GM19043 (cell line): ENCODE data around the gene MON1A.
"Not testable (repeated sequence)": the region's sequence is repeated elsewhere in the genome, so short reads cannot be mapped to it uniquely, and the experiment has no call there.

ENCODE experiments used
- ATAC-seq: cut with Tn5 transposase; IDR thresholded peaks from one replicate; pipeline ENCODE4 v1.9.1; 2021; ENCODE audit warnings: low read depth; ENCODE audit not compliant: unreplicated experiment

MON1A gene, protein sequence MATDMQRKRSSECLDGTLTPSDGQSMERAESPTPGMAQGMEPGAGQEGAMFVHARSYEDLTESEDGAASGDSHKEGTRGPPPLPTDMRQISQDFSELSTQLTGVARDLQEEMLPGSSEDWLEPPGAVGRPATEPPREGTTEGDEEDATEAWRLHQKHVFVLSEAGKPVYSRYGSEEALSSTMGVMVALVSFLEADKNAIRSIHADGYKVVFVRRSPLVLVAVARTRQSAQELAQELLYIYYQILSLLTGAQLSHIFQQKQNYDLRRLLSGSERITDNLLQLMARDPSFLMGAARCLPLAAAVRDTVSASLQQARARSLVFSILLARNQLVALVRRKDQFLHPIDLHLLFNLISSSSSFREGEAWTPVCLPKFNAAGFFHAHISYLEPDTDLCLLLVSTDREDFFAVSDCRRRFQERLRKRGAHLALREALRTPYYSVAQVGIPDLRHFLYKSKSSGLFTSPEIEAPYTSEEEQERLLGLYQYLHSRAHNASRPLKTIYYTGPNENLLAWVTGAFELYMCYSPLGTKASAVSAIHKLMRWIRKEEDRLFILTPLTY

DNA sequence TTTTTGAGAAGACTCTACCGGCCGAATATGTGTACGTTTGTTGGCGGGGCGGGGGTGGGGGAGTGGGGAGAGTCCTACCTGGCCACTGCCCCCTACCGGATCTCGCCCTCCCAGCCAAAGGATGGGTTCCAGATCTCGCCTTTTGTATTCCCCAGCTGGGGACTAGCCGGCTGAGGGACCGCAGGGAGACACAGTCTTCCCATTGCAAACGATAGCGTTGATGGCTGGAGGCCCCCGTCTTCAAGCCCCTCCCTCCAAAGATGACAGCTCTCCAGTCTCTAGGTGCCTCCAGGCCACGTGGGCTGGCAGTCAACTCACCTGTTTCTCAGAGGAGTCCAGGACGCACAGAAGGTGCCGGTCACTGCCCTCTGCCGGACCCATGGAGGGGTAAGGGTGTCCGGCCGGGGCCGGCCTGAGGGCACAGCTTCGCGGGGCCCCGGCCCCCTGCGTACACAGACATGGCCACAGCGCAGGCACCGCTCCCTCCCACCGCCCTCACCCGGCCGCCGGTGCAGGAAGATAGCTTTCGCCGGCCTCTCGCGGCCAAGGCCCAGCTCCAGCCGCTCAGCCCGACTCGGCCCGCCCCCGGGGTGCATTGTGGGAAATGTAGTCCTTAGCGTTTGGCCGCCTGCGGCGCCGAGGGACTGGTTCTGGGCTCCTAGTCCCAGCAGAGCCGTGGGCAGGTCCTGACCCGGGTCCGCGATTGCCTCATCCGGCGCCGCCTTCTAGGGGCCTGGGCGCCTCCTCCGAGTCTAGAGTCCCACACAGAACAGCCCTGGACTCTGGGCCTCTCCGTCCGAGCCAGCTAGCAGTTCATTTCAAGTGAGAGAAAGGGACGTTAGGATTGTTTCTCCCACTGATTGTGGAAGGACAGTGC lies at the start of gene MON1A:
Gene MON1A, minus strand, starts transcription at position 521 of the 877 bp plus-strand sequence. CDS start 16,465 bp downstream, outside the sequence.
- ATAC-seq, result peak; percentile 85

DNA sequence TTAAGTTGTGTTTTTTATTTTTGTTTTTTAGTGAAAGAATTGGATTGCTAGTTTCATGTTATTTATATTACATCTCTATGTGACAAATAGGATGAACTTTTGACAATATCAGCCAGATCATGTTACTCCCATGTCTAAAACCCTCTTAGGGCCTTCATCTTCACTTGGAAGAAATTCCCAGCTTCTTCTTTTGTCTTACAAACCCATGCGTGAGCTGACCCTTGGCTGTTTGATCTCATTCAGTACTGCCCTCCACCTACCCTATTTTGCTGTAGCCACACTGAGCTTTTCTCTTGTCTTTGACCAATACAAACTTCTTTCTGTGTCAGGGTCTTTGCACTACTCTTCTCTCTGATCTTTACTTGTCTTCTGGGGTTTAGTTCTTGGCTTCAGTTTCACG lies 47.3 kb upstream of the MON1A start:
- no peak for ATAC-seq

DNA sequence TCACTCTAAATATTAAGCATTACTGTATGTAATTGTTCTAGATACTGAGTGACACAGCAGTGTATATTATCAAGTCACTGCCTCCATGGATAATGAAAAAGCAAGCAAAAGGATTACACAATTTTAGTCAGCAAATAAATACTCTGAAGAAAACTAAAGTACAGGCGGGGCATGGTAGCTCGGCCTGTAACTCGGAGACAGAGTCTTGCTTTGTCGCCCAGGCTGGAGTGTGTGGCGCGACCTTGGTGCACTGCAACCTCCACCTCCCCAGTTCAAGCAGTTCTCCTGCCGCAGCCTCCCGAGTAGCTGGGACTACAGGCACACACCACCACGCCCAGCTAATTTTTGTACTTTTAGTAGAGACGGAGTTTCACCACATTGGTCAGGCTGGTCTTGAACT lies 43.0 kb upstream of the MON1A start:
- no peak for ATAC-seq

DNA sequence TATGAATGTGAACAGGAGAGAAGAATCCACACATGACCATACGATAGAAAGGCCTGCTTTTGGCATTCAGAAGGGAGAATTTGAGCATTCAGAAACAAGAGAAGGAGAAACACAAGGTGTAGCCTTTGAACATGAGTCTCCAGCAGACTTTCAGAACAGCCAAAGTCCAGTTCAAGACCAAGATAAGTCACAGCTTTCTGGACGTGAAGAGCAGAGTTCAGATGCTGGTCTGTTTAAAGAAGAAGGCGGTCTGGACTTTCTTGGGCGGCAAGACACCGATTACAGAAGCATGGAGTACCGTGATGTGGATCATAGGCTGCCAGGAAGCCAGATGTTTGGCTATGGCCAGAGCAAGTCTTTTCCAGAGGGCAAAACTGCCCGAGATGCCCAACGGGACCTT lies 38.7 kb upstream of the MON1A start:
- ATAC-seq, result no peak

DNA sequence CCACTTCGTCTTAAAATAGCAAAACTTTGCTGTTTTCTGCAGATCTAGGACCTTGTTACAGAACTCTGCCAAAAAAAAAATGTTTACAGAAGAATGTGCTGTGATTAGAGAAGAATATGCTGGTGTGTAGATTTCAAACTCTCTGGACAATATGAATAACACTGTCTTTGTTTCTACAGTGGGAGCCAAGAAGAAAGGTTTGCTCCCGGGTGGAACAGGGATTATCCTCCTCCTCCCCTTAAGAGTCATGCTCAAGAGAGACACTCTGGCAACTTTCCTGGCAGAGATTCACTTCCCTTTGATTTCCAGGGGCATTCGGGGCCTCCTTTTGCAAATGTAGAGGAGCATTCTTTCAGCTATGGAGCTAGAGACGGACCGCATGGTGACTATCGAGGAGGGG lies 37.7 kb upstream of the MON1A start:
- no peak for ATAC-seq

DNA sequence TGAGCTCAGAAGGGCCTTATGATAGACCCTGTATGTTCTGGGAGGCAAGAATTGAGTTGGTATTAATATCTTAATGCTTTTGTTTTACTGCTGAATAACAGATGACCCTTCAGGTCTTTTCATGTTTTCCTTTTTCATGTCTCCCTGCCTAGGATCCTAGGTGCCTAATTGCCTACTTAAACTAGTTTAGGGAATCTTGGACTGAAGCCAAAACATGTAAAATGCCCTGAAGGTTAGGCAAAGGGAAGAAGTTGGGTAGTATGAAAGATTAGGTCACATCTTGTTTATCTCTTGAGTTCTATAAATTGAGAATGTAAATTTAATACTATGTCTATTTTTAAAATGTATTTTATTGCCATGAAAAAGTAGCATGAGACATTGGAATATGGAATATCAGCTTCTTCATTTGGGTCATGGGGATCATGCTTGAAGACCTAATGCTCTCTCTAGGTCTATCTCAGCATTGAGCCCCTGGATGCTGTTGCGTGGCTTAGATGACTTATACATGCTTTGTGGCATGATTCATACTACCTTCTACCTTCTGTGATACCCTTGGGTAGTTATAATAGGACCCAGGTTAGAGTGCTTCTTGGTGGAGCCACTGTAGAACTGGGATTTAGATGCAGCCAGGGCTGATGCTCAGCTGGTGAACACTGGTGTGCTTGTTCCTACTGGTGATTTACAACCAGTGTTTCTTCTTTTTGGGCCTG lies 36.8 kb upstream of the MON1A start:
- no peak for ATAC-seq

DNA sequence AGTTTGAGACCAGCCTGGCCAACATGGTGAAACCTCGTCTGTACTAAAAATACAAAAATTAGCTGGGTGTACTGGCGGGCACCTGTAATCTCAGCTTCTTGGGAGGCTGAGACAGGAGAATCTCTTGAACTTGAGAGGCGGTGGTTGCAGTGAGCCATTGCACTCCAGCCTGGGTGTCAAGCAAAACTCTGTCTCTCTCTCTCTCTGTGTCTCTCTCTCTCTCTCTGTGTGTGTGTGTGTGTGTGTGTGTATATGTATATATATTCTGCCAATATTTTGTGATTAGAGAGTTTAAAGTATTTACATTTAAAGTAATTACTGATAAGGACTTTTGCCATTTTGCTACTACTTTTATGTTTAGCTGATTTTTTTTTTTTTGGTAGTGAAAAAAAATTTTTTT lies 26.0 kb upstream of the MON1A start:
- ATAC-seq, result no peak

DNA sequence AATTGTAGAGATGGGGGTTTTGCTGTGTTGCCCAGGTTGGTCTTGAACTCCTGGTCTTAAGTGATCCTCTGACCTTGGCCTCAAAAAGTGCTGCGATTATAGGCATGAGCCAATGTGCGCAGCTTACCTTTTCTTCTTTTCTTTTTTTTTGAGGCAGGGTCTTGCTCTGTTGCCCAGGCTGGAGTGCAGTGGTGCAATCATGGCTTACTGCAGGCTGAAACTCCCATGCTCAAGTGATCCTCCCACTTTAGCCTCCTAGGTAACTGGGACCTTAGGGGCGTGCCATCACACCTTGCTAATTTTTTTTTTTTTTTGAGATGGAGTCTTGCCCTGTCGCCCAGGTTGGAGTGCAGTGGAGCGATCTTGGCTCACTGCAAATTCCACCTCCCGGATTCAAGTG lies 23.3 kb upstream of the MON1A start:
- ATAC-seq, result no peak

DNA sequence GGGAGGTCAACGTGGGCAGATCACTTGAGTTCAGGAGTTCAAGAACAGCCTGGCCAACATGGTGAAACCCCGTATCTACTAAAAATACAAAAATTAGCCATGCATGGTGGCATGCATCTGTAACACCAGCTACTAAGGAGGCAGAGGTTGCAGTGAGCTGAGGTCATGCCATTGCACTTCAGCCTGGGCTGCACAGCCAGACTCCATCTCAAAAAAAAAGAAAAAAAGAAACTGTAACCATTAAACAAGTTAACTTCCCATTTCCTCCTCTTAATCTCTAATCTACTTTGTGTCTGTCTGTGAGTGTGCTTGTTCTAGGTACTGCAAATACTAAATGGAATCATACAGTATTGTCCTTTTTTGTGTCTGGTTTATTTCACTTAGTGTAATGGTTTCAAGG lies 13.0 kb upstream of the MON1A start:
- ATAC-seq, result no peak

DNA sequence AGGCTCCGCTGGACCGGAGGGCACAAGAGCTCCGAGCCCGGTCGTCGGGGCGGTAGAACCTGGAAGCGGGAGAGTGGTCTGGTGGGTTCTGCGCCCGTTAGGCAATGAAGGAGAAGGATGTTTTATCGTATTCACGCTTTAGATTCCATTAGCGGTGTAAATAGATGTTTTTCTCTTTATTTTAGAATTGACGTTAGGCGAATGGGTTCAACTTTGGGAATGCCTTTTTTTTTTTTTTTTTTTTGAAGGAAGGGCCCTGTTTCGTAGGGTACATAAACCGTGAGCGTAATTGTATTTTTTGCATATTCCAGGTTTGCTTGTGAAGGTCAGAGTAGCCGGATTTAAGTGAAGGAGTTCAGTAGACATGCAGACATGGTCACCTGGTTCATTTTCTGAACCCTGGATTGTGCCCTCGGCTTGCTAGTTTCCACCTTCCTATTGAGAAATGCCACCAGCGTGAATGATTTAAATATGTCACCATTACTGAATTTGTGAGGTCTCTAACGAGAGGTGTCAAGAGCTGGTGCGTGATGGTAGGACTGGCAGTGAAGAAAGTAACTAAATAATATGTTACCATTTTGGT lies 11.1 kb upstream of the MON1A start:
- no peak for ATAC-seq

DNA sequence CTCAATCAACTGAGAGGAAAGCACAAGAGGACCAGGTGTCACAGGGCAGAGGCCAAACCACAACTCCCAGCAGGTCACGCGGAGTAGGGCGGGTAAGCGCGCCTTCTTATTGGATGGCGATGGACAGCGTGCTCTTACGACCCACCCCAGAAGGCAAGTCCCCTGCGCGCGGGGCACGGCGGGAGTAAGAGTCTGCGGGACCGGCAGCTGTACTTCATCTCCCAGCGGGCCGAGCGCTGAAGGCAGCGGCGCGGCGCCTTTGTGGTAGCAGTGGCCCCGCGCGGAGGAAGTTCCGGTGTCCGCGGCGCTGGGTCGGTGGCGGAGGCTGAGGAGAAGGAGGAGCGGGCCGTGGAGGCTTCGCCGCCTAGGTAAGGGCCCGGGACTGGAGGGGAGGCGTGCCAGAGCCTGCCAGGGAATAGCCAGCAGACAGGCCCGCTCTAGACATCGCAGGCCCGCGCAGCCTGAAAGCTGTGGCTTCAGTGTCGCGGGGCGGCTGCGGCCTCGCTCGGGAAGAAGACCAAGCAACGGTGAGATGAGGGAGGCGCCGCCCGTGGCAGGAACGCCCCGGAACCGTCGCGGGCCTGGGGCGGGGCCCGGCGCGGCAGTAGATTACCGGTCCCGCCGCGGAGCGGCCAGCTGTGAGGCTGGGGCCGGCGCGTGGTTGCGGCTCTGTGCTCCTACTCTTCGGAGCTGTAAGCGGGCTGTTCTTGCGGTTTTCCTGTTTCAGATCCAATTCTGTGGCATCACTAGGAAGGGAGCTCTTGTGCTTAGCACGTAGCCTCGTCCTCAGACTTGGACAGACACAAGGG lies 10.5 kb upstream of the MON1A start, which contains the start of gene RBM6:
Gene RBM6, plus strand, starts transcription at position 293 of the 809 bp plus-strand sequence. CDS start 22,492 bp downstream, outside the sequence.
- ATAC-seq, result peak; percentile 94

DNA sequence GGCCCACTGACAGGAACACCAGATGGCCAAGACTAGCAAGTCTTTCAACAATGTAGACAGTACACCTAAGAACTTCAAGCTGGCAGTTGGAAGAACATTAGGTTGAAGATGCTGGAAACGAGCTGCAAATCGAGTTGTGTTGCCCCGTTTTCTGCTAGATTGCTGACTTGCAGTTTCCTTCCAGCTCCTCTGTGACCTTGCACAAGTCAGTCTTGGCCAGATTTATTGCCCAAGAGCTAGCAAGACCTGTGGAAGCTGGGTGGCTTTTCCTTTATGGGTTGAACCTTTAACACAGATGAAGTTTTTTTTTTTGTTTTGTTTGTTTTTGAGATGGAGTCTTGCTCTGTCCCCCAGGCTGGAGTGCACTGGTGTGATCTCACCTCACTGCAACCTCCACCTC lies 7.5 kb upstream of the MON1A start:
- ATAC-seq, result no peak

DNA sequence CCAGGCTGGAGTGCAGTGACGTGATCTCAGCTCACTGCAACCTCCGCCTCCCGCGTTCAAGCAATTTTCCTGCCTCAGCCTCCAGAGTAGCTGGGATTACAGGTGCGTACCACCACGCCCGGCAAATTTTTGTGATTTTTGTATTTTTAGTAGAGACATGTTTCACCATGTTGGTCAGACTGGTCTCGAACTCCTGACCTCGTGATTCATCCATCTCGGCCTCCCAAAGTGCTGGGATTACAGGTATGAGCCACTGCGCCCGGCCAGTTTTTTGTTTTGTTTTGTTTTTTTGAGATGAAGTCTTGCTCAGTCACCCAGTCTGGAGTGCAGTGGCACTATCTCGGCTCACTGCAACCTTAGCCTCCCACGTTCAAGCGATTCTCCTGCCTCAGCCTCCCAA lies 2.7 kb upstream of the MON1A start:
- not testable (repeated sequence) for ATAC-seq

DNA sequence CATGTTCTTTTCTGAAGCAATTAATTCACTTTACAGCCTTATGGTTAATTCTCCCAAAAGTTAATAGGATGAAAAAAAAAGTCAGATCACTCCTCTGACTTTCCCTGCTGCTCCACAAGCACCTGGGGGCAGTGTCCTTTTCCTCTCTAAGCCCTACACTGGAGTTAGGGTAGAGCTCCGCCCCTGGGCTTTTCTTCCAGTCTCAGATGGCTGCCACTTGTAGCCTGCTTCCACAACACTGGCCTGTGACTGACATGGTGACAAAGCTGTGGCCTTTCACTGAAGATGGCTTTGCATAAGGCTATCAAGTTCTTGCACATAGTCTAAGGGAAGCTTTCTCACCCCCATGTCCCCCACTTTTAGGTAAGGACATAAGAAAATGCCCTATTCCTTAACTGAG lies 1.3 kb upstream of the MON1A start:
- ATAC-seq, result no peak

DNA sequence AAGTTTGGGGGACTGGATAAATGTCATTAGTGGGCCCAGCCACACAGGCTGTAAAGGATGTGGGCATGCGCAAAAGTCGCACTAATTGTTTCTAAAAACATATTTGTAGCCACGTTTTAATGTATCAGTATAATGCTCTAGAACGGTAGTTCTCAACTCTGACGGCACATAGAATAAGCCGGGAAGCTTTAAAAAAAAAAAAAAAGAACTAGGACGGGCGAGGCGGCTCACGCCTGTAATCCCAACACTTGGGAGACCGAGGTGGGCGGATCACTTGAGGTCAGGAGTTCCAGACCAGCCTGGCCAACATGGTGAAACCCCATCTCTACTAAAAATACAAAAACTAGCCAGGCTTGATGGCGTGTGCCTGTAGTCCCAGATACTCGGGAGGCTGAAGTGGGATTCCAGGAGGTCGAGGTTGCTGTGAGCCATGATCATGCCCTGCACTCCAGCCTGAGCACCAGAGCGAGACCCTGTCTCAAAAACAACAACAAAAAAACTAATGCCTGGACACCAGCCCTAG lies 618 bp upstream of the MON1A start:
- ATAC-seq, result no peak

DNA sequence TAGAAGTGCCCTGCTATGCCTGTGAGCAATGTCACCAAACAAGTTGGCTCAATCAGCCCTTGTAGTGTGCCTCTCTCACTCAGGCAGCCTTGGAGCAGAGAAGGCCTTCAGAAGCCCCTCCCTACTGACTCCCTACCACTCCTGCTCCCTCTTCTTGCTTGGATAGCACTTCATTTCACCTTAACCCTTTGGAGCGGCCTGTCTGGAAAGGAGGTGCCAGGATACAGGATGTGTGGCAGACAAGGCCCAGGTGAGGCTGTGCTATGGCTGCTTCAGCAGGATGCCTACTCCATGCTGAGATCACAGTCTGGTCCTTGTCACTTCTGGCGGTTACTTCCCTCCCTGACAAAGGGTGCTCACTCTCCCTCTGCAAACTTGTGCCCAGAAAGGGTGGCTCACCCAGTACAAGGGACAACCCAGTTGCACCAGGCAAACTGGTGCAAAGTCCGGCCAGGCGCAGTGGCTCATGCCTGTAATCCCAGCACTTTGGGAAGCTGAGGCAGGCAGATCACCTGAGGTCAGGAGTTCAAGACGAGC lies 1.1 kb downstream of the MON1A start:
- no peak for ATAC-seq

DNA sequence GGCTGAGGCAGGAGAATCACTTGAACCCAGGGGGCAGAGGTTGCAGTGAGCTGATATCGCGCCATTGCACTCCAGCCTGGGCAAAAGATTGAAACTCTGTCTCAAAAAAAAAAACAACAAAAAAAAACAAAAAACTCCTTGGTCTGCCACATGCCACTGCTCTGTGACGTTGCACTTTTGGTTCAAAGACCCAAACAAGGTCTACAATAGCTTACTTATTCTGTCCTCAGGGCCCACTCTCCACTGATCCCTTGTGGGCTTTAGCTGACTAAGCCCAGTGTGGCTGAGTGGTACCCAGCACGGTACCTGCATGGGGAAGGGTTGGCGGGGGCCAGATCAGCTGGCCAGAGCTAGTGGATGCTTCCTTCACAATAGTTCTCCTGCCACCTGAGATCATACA lies 1.8 kb downstream of the MON1A start:
- ATAC-seq, result no peak

DNA sequence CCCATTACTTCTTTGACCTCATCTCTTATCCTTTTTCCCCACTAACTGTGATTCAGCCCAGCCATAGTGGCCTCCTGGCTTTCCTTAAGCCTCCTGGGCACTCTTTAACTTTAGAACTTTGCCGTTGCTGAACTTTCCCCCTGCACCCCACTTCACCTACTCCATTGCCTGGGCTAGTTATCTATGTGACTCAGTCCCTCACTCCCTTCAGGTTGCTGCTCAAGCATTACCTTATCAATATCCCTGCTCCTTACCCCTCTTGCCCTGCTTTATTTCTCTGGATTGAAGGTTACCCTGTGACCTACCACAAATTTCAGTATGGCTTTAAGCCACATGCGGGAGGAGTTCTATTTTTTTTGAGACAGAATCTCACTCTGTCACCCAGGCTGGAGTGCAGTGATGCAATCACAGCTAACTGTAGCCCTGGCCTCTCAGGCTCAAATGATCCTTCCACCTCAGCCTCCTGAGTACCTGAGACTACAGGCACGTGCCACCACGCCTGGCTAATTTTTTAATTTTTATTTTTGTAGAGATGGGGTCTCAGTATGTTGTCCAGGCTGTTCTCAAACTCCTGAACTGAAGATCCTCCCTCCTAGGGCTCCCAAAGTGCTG lies 3.4 kb downstream of the MON1A start:
- ATAC-seq, result no peak

DNA sequence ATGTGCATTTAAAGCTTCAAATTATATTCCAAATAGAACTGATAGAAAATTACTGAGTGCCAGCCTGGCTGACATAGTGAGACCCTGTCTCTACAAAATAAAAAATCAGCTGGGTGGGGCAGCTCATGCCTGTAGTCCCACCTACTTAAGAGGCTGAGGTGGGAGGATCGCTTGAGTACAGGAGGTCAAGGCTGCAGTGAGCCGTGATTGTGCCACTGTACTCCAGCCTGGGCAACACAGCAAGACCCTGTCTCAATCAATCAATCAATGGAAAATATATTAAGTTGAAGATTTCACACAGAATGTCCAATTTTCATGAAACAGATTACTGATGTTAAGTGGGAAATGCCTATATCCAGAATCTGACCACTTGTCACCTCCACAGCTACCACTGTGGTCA lies 4.1 kb downstream of the MON1A start:
- ATAC-seq, result no peak
